HuH-7 (cell line): ENCODE results near the gene ME3.

ENCODE experiments used
- DNase-seq: peaks from one replicate; pipeline ENCODE4 v3.0.0; 2011; ENCODE audit warnings: low spot score

Gene ME3

GRCh38 chr11:86487671-86488070 lies 184.7 kb downstream of the ME3 start:
- DNase-seq: no peak

- DNase-seq: no peak
Observed at GRCh38 chr11:86486261-86487030, 186.0 kb downstream of the ME3 start.

- DNase-seq: no peak
Observed at GRCh38 chr11:86484795-86485166, 187.6 kb downstream of the ME3 start.

DNA sequence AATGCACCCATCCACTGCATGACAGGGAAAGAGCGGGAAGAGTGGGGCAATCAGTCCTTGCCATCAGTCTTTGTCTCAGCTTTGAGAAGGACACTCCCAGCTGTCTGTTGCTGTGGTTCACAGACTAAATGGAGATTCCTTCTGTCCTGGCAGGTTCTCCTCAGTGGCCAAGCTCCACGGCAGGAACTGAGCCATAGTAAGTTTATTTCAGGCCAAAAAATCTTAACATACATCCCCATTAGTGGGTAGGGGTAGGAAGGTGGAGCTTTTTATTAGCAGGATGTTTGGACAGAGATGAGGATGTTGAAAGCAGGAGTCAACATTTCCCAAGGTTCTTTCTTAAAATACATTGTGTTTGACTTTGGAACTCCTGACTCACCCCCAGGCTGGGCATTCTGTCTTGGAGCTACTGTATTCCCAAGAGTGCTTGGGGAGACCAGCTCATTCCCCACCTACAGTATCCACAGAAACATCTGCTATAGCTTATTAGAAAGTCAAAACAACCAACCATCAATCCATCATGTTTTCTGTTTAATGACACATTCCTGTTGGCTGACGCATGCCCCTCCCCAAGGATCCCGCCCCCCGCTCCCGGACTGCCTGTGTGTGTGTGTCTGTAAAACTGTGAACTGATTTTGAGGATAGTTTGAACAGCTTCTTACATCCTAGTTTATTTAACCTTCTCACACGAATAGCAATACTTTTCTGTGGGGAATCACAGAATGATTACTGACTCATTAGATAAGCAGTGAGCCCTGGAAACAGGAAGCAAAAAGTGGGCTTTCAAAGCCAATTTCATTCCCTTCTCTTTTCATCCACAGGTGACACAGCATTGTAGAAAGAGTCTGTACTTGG lies 188.2 kb downstream of the ME3 start:
- DNase-seq: no peak

- DNase-seq: no peak
Observed at GRCh38 chr11:86483610-86483939, 188.8 kb downstream of the ME3 start.

GRCh38 chr11:86482692-86483091 lies 189.7 kb downstream of the ME3 start:
- DNase-seq: no peak

GRCh38 chr11:86481399-86481798 lies 191.0 kb downstream of the ME3 start:
- DNase-seq: no peak

DNA sequence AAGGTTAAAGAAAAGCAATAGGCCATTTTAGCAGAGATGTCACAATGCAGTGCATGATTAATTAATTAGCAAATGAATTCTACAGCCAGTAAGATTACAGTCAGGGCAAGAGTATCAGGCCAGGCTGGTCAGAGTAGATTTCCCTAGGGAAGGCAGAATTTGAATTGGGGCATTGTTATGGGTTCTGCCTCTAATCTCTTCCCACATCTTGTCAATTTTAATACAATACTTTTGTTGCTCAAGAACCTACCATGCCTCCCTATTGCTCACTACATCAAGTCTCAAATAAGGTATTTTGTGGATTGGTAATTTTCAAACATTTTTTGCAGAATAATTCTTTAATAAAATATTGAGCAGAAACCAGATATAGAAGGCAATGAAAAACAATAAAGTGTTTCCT lies 194.1 kb downstream of the ME3 start:
- no peak for DNase-seq

GRCh38 chr11:86477495-86478155 lies 194.8 kb downstream of the ME3 start:
- no peak for DNase-seq

DNA sequence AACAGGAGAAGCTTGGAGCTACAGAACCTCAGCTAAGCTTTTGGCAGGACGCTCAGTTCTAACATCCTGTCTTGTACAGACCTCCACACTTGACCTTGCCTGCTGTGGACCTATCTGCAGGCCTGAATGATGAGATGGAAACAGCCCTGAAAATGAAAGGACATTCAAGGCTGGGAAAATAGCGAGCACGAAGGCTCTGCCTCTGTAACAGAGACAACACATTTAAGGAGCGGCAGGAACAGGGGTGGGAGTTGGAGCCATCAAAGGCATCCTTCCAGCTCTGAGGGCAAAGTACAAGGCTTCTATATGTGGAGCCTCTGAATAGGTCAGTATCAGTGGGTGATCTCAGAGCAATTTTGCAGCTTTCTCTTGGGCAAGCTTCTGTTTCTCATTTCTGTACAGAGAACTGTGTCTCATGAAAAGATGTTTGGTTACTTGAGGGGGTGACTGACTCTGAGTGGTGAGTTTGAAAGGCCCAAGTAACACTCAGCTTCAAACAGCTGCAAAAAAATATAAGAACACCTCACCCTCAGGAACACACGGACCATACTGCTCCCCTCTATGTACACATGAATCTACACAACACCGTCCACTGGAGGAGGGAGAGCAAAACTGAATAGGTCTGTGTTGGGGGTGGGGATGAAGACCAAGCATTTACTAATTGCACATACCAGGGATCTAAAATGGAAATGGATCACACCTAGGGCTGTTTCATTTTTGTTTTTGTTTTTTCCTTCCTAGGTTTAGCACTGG lies 196.1 kb downstream of the ME3 start:
- no peak for DNase-seq

DNA sequence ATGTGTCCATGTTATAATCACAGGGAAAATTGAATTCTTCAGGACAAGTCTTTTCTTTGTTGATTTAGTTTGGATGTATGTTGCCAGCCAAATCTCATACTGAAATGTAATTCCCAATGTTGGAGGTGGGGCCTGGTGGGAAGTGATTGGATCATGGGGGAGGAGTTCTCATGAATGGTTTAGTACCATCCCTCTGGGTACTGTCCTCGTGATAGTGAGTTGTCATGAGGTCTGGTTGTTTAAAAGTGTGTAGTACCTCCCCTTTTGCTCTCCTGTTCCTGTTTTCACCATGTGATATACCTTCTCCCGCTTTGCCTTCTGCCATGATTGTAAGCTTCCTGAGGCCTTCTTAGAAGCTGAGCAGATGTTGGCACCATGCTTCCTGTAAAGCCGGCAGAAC lies 197.4 kb downstream of the ME3 start:
- no peak for DNase-seq

DNA sequence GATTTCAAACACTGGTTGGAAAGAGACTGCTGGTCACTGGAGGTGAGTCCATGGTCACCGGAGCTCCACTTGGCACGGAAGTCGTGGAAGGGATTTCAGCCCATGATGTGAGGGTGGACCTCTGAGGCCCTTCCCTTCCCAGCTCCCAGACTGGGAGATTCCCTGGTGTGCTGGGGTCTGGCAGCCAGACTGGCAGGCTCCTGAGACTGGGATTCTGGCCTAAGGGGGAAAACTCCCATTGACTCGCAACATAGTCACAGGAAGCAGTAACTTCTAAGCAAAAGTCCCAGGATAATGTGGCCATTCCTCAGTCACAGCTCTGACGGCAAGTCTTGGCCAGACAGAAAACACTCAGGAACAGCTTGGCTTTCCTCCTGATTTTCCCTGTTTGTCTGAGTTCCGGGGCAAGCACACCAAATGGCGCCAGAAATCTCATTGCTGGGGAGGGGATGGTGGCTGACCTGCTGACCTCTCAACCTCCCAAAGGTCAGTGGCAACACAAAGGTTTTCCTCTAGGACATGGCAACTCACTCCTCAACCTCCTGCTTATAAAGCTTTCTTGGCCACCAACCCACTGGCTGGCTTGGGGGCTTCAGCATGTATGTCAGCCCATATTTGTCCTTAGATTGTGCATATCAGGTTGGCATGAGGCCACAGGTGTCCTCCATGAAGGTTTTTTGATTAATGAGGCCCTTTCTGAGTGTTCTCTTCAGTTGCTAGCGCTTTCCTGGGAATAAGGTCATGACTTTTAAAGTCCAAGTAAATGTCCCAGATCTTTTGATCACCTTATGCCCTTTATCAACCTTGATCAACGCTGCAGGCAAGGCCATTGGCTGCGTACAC lies 198.2 kb downstream of the ME3 start:
- no peak for DNase-seq

DNA sequence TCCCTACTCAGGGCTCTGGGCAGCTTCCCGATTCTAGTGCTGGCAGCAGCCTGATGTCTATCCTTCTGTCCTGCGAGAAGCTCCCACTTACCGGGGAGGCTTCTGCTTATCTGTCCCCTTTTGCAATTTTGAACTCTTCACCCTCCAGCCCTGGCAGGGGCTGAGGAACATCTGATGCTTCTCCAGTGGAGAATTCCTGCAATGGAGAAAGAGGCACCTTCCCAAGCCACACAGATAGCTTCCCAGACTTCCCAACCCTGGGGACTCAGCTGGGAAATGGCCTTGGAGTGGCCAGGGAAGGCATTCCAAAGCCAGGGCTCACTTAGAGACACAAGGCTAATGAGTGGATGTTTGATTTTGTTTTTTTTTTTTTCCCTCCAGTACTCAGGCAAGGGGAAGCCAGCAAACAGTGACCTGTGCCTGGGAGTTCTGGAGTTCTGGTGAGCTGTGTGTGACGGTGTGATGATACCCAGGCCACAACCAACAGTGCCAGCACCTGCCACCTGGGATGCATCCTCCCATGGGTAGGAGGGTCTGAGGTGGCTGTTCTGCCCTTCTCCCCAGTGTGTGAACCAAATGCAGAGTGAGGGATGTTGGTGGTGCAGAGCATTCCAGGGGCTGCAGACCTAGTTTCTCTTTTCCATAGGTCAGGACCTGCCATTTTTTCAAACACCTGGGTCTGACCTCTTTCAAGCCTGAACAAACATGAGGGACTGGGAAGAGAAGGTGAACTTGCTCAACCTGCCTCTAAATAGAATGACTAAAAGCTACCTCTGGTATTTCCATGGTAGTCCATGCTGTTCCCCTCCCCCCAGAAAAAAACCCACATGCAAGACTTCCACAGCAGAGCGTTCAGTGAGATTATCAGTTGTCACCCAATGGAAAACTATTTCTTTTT lies 202.7 kb downstream of the ME3 start:
- no peak for DNase-seq

DNA sequence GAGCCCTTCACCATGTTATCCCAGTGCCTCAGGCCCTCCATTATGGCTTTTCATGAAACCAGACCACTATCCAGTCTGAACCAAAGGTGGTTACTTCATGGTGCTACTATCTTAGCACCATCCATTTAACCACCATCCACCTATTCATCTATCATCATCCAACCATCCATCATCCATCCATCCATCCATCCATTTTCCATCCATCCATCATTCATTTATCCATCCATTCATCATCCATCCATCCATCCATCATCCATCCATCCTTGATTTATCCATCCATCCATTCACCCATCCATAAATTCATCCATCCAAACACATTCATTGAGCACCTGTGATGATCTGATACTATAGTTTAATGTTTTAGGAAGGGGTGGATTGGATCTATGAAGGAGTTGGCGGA lies 204.2 kb downstream of the ME3 start:
- DNase-seq: no peak

DNA sequence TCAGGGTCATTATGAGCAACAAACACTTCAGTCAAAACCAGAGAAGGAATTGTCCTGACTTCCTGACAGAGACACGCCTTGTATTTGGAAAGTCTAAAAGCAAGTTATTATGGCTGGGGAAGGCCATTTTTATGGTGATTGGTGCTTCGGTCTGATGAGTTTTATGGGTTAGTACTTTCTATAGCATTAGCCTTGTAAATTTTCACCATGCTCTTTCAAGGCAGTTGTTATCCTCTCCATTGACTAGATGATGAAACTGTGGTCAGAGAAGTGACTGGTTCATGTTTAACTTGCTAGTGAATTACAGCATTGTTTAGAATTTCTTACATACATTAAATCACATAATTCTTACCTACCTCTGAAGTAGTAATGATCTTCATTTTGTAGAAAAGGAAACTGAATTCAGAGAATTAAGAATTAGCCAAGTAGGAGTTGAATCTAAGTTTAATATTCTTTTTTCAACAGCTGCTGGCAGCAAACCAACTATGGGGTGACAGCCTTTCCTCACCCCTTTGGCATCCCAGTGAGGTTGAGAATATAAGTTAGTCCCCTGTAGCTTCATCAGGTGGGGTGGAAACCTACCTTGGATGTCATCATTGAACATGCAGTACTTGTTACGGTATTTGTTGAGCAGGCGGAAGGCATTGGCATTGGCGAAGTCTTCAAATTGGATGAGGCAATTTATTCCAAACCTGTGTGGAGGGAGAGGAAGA lies 207.8 kb downstream of the ME3 start:
- DNase-seq: no peak

DNA sequence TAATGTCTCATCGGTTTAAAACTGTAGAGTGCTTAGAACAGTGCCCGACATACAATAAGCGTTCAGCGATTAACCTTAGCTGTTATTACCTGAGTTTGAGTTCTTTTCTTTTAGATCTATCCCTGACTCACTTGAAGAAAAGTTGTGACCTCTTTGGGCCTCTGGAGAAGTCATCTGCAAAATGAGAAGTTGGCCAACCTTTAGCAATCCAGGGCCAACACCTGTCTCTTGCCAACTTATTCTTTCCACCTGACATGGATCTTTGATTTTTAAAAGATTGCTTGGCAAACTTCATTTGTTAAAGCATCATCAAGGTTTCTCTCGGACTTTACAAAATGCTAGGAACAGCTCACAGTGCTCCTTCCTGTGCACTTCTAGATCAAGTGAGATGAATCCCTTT lies 208.5 kb downstream of the ME3 start:
- no peak for DNase-seq

GRCh38 chr11:86463120-86463519 lies 209.3 kb downstream of the ME3 start:
- no peak for DNase-seq

DNA sequence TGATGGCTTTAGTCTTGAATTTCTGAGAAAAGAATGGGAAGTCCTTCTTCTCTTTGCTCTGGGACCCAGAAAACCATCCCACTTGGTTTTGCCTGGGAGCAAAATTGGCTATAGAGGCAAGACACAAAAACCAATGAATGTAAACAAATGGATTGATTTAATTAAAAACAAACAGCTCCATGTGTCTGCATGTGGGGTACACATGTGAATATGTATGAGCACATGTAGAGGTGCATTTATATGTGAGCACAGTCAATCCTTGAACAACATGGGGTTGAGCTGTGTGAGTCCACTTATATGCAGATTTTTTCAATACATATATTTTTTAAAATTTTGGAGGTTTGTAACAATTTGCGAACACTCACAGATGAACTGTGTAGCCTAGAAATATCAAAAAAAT lies 210.5 kb downstream of the ME3 start:
- DNase-seq: no peak

- DNase-seq: no peak
Observed at GRCh38 chr11:86460461-86461385, 211.7 kb downstream of the ME3 start.
